ENCODE results near the gene BPIFA3.
"Not testable (repeated sequence)": the region's sequence is repeated elsewhere in the genome, so short reads cannot be mapped to it uniquely, and the experiment has no call there.

The BPIFA3 gene

DNA sequence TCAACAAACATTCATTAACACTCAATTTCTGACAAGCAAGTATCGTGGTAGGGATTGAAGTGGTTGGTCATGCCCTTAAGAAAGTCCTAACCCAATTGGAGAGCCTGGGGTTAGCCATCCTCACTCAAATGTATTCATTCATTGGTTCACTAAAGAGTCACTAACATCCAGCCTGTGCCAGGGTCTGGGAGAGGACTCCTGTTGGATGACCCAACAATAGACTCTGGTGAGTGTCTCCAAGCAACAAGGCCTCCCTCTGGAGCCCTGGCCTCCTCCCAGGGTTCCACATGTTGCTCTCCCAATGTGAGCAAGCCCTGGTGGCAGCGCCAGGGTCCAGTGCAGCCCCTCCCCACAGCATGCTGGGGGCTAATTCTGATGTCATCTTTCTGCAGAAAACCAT lies at the start of gene BPIFA3:
TSS of gene BPIFA3 (plus strand) at position 301 of the 400 bp plus-strand sequence. CDS start 185 bp downstream, outside the sequence.
- DNase-seq, result no peak

DNA sequence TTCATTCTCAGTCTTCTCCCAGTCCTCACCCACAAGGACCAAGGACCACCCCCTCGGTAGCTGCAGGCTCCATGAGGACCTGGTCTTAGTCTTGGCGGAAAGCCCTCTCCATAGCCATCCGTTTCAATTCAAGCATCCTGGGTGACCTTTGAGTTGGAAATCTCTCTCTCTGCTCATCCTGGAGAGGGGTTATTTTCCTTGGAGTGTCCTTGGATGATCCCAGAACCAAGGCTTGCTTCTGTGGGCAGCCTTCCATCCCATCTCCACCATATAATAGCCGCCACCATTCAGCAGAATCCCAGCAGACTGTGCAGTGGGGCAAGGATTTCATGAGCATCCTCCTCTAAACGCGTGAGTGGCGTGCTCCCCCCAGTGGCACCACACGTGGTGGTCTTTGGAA lies 49.3 kb upstream of the BPIFA3 start, which contains the start of gene BPIFA2:
TSS of gene BPIFA2 (plus strand) at position 301 of the 400 bp plus-strand sequence. CDS start 987 bp downstream, outside the sequence.
- DNase-seq, result no peak

DNA sequence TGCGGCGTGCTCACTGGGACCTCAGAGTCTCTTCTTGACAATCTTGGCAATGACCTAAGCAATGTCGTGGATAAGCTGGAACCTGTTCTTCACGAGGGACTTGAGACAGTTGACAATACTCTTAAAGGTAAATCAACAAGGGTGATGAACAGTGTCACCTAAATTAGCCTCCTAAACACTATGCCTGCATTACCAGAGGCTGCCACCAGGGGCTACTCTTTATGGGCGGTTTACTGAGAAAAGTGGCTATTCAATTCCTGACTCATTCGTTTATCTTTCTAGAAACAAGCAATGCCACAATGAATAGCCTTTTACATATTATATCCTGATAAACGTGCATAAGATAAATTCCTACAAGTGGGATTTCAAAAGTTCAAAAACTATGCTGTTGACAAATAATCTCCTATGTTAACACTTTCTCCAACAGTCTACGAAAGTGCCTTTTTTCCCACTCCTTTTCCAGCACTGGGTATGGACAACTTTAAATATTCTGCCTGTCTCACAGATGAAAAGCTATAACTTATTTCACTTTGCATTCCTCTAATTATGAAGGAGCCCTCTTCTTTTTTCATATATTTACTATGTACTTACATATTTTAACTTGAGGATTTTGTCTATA lies 47.9 kb upstream of the BPIFA3 start:
- DNase-seq, result no peak

DNA sequence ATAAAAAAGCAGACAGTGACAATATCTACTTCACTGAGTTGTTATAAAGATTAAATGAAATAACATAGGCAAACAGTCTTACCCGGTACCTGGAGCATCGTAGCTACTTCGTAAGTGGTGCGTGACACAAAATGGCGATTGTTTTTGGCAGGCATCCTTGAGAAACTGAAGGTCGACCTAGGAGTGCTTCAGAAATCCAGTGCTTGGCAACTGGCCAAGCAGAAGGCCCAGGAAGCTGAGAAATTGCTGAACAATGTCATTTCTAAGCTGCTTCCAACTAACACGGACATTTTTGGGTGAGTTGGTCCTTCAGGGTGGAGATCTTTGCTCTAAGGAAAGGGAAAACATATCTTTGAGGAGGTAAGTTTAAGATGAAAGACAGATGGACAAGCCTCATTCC lies 44.4 kb upstream of the BPIFA3 start:
- DNase-seq, result no peak

DNA sequence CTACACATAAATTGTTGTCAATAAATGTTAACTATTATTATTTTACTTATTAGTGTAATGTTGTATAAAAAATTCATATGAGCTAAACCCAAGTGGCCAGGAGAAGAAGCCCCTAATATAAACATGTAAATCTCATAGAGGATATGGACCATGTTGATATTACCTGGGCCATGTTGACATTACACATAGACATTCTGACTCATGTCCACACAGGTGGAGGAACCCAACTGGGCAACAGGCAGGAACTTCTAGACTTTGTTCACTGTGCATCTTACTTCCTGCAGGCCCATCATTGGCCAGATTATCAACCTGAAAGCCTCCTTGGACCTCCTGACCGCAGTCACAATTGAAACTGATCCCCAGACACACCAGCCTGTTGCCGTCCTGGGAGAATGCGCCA lies 42.0 kb upstream of the BPIFA3 start:
- DNase-seq, result no peak

DNA sequence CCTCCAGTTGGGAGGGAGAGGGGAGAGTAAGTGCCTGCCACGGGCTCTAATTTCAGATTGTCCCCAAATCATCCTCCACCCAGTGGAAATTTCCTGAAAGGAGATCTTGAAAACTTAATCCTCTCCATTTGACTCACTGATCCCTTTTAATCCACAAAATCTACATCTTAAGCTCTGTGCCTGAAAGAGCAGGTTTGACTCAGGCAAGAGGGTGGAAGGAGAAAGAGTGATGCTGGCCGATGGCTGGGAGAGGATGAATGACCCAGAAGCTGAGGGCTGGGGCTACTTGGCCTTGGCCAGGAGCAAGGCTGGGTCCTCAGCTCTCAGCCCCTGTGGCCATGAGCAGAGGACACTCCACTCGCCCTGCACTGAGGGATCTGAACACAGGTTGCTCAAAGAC lies 41.1 kb upstream of the BPIFA3 start:
- no peak for DNase-seq

DNA sequence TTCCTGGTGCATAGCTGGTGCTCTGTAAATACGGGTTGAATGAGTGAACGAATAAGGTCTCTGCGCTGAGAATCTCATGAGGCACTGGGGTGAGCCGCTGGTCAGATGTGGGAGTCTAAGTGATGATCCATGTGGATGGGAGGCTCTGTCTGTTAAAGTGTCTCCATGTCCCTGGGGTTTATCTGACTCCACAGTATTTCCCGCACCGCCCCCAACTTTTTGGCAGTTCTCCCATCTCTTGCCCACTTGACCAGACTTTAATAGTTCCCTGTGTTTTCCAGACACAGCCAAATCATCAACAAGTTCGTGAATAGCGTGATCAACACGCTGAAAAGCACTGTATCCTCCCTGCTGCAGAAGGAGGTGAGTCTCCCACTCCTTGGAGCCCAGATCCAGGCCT lies 39.3 kb upstream of the BPIFA3 start:
- no peak for DNase-seq

DNA sequence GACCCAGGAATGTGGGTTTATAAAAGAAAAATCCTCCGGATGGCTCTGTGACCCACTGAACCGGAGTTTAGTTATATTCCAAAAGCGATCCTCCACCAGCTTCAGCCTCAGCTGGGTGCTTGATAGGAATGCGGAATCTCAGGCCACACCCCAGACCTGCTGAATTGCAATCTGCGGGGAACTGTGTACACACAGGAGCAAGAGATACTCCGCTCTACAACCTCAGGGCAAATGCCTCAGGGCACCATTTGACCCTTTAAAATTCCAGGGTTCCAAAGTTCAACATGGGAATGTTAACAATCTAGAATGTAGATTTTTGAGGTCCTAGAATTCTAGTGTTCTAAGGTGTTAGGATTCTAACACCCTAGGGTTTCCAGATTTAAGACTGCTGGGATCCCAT lies 38.4 kb upstream of the BPIFA3 start:
- DNase-seq, result no peak

DNA sequence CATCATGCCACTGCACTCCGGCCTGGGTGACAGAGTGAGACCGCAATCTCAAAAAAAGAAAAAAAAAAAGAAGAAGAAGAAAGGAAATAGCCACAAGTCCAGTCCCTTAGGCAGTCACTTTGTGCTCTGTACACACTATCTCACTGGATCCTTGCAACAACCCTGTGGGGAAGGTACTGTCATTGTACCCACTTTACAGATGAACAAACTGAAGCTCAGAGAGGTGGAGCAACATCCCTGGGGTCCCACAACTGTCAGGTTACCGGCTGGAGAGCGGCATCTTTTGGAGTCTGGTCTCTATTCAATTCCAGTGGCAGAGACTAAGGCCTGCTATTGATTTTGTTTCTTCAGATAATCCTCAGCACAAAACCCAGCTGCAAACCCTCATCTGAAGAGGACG lies 37.0 kb upstream of the BPIFA3 start:
- DNase-seq, result no peak

DNA sequence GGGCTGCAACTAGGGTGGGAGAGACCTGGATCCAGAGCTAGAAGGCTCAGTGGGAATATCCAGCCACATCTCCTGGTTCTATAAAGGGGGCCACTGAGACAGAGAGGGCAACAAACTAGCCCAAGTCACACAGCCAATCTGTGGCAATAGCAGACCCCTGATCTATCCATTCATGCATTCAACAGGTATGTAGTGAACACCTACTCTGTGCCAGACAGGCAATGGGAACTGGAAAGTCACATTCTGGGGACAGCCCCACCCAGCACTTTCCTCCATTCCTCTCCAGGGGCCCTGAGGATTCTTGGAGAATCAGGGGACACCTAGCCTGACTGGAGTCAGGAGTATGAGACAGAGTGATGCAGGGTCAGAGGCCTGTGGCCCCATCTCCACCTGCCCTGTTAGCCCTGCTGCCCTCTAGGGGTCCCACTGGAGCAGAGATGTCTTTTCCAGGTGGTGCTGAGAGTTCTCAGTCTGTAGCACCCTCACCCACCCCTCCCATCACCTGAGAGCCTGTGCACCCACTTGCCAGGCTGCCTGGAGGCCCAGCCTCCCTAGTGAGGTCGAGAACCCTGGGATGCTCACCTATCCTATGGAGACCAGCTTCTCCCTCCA lies 35.6 kb upstream of the BPIFA3 start:
- DNase-seq, result no peak

DNA sequence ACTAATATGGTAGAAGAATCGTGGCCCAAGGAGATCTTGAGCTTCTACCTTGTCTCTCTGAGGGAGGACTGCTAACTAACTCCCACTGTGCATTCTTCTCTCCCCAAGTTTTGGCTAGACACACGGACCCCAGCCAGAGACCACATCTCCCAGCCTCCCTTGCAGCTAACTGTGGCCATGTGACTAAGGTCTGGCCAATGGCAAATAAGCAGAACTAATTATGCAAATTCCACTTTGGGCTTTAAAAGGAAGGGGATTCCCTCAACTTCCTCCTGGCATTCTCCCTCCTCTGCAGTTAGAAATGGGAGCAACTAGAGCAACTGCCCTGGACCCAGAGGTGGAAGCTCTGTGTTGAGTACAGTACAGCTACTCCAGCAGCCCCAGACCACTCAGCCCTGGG lies 33.8 kb upstream of the BPIFA3 start:
- no peak for DNase-seq

DNA sequence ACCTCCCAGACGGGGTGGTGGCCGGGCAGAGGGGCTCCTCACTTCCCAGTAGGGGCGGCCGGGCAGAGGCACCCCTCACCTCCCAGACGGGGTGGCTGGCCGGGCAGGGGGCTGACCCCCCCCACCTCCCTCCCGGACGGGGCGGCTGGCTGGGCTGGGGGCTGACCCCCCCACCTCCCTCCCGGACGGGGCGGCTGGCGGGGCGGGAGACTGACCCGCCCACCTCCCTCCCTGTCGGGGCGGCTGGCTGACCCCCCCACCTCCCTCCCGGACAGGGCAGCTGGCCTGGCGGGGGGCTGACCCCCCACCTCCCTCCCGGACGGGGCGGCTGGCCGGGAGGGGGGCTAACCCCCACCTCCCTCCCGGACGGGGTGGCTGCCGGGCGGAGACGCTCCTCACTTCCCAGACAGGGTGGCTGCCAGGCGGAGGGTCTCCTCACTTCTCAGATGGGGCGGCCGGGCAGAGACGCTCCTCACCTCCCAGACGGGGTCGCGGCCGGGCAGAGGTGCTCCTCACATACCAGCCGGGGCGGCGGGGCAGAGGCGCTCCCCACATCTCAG lies 32.0 kb upstream of the BPIFA3 start:
- DNase-seq, result not testable (repeated sequence)

DNA sequence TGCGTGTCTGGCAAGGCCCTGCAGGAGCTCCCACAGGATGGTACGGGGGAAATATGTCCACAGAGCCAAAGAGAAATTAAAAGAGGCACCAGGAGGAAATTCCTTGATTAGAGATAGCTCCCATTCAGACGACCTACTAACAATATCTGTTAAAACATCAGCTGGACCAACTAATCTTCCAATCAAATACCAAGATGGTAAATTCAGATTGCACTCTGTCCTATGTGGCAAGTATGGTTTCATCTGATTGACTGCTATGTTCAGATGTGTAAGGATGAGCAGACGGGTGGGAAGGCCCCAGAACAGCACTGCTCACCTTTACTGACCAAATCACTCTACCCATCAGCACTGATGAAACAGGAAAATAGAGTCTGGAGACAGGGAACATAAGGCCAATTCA lies 29.7 kb upstream of the BPIFA3 start:
- DNase-seq, result no peak

DNA sequence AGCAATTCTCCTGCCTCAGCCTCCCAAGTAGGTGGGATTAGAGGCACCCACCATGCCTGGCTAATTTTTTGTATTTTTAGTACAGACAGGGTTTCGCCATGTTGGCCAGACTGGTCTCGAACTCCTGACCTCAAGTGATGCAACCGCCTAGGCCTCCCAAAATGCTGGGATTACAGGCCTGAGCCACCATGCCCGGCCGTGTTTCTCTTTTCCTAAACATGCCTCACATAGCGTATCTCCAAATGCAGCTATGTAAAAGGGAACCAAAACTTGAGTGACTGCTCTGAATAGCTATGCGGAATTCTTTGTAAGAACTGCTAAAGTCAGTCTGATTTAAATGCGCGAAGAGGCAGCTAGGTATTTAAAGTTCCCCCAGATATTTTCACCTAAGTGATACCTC lies 28.7 kb upstream of the BPIFA3 start:
- DNase-seq, result no peak

DNA sequence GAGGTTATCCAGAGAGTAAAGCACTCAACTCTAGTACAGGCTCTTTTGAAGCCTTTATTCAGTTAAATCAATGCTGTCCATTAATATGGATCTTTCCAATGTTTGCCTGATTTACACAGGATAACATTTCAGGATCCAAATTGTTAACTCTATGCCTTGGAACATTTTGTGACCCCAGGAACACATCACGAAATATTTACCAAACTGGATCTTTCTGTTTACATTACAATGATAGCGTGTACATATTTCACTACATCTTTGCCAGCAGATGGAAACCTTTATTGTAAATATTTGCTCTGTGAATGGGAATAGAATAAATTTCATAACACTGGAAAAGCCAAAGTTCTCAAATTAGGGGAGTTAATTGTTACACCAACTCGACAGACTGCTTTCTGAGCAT lies 25.7 kb upstream of the BPIFA3 start:
- DNase-seq, result no peak

DNA sequence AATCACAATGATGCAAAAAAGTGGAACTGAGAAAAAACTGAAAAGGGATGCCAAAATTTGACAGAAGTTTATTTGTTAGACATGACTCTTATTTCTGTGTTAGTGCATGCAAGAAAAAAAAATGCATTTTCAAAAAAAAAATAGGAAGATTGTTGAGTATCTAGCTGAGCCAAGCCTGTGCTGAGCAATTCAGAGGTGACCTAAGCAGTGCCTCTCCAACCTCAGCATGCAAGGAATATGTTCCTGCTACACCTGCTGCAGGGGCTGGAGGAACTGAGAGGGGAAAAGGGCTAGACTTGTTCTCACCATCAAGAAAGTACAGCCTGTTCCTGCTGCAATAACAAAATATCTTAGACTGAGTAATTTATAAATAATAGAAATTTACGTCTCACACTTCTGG lies 25.2 kb upstream of the BPIFA3 start:
- DNase-seq, result no peak

DNA sequence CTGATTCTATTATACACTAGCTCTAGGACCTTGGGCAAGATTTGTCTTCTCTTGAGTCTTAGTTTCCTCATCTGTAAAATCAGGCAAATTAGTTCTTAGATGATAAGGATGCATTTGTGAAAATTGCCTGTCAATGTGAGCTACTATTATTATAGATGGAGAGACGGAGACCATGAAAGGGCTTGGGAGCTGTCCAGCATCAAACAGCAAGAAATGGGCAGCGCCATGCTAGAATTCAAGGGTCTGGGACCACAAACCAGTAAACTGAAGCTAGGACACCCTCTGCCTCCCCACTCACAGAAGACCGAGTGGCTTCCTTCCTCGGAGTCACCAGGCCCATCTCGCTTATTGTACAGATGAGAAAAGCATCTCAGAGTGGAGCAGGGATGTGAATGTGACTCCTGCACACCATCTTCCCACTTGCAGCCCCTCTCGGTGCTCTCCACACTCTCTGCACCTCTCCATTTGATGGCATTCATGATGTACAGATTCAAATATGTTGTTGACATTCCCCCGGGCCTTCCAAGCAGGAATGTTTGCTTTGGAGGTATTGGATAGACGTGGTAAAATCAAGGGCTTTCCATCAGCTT lies 24.1 kb upstream of the BPIFA3 start:
- no peak for DNase-seq

DNA sequence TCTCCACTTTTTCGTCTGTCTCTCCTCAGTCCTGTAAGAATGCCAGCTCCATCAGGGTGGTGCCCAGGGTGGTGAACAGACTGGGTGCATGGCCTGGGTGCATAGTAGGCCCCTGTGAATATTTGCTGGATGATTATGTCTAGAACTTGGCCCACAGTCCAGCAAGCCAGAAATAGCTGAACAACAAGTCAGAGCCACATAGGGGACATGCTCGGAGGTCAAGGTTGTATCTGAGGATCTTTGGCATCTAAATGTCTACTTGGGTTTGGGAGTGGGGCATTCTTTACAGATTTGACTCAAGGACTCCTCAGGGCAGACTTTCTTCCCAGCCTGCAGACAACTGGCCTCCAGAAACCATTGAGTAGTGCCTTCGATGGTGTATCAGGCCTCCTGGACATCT lies 18.1 kb upstream of the BPIFA3 start:
- no peak for DNase-seq

DNA sequence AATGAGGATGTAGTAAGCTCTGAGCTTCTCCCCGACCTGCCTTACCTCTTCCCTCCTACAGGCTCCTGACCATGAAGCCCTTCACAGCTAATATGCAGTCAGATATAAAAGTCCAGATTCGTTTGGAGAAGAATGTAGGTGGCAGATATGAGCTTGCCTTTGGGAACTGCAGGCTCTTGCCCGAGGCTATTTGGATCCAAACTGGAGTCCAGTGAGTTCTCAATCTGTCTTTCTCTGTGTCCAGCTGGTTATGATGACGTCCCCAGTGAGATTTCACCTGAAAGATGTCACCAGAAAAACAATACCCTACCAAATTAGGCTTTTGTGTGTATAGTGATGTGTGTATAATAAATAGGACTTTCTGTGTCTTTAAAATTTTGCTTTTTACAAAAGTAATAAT lies 14.7 kb upstream of the BPIFA3 start:
- DNase-seq, result no peak

DNA sequence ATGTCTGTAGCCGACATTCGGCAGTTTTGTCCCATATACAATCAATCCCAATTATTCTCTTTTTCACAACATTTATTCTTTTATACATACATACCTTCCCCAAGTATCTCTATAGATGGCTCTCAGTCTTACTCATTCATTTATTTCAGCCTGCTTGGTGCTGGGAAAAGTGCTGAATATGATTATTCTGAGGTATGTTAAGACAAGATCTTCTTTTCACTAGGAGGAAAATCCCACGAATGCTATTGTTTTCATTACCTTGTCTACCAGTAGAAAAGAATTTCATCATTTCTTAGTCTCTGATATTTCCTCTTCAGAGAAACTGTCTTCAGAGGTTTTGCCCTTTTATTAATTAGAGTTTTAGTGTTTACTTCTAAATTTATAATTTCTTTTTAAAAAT lies 13.7 kb upstream of the BPIFA3 start:
- DNase-seq, result no peak

DNA sequence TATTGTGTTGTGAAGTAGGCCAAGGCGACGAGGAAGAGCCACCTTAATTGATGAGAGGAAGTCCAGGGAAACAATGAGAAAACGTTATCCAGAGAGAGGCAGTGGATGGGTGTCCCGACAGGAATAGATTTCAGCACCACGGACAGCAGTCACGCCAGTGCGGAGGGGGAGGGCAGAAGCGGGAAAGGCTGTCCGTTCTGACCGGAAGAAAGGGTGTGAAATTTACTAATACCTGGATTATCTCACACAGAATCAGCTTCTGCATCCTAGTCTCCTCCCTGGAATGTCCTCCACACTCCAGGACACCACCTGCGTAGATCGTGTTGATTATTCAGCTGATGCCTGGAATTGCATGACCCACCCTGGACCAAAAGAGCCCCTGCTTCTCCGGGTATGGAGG lies 7.4 kb upstream of the BPIFA3 start:
- no peak for DNase-seq

DNA sequence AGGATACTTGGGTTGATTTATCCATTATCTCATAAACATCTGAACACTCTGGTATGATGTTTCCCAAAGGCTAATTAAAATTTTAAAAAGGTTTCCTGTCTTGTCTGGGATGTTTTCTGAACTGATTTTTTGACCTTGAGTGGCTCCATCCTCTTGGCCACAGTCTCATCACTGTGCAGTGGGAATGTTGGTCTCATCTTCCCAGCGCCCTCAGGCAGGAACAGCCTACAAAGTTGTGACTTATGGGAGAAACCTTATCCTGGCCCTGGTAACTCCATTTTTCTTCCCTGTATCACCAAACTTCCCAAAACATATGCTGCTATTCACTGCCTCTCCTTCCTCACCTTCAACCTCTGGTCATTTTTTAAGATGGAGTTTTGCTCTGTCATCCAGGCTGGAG lies 6.8 kb upstream of the BPIFA3 start:
- no peak for DNase-seq

DNA sequence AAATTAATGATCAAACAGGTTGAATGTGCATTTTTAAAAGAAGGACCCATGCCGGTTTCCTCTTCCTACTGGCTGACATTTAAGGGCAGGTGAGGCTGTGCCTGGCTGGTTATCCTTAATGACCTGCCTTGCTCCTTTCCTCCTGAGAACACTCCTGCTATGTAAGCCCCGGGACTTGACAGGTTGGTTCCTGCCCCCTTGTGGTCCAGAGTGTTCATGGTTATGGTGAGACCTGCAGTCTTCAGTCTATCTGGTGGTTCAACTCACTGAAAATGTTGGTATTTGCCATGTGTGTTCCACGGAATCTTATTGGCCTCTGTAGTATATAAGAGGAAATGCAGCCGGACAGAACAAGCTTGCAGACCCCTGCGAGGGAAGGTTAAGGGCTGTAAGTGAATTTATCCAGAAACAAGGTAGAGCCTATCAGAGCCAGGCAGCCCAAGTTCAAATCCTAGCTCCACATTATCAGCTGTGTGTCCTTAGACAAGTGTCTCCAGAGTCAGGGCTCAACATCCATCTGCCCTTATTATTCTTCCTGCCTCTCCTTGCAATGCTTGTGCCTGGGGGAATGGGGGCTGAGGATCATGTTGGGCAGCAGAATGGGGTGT lies 5.2 kb upstream of the BPIFA3 start:
- DNase-seq, result no peak

DNA sequence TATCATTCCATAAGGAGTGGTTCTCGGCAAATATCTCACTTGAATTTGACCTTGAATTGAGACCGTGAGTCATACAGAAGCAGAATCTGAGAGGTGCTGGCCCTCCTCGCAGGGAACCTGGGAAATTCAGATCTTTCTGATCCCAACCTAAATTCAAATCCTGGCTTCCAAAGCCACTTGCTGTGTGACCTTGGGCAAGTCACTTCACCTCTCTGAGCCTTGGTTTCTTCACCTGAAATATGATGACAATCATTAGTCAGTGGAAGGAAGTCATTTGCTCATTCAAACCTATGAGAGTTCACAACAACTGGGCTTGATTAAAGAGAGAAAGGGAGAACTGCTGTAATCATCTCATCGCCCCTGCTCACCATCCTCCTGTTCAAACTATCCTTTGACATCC lies 7.2 kb downstream of the BPIFA3 start:
- no peak for DNase-seq
